GM19043 (cell line): ENCODE measurements around the gene ARHGDIG.

Experiments used
- ATAC-seq: cut with Tn5 transposase; IDR thresholded peaks from one replicate; pipeline ENCODE4 v1.9.1; 2021; ENCODE audit warnings: low read depth; ENCODE audit not compliant: unreplicated experiment

ARHGDIG gene

DNA sequence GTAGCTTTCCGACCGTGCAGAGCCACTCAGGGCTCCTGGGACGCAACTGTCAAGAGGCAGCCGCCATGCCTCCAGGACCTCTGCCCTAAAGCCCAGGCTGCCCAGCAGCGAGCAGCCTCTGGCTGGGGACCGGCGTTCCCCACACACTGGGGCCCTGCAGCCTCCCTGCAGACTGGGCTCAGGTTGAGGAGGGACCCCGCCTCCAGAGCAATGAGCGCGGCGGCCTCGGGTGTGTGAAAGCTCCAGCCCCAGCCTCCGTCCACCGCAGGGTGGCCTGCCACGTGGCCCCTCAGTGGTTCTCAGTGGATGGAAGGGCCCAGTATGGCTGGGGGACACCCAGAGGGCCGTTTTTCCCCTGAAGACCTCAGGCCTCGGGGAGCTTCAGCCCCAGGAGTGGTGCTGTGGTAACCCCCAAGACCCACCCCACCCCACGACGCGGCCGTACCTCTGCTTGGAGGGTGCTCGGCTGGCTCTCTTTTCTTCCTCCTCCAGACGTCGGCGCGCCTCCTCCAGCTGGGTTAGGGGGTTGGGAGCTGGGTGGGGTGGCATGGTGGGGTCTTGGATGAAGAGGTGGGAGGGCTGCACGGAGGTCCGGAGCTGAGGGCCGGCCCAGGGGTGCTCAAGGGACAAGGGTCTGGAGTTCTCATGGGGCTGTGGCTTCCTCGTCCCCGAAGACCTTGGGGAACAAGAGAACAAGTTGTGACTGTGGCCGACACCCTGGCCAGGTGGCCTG is 12.8 kb downstream of the ARHGDIG start:
- no peak for ATAC-seq

DNA sequence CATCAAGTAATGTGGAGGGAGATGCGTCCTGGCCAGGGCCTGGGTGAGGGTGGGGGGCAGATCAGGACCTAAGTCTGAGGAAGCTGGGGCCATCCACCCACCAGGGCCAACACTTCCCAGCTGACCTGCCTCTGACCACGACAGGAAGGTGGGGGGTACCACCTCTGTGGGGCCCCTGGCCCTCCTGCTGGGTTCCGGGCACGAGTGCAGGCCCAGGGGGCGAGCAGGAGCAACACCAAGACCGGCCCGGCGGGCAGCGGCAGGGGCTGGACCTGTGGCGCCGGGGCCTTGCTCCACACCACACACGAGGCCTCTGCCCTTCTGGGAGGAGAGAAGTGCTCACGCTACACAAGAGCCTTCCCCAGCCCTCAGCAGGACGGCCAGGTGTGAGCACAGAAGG is 15.9 kb downstream of the ARHGDIG start:
- no peak for ATAC-seq

DNA sequence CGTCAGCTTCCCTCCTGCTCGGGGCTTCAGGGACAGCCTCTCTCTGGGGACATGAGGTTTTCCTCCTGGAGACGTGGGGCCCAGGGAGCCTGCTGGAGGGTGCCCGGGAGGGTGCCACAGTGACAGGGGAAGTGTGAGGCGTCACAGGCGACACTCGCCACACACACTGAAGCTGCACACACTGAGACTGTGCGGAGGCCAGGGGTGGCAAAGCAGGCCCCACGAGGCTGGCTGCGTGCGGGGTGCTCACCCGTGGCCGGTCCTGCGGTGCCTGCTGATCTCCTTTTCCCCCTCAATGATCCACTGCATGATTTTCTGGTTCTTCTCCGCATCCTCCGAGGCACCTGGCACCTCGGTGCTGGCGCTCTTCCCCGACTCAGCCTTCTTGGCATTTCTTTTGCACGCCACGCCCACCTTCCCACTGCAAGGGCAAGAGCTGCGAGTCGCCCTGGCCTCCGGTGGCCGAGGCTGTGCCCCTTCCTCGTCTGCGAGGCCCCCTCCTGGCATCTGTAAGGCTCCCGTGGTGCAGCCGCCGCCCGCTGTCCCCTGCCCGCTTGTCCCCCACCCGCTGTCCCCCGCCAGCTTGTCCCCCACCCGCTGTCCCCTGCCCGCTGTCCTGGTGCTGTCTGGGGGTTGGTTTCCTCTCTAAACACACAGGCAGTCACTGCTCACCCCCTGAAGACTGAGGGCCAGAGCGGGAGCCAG is 16.6 kb downstream of the ARHGDIG start:
- no peak for ATAC-seq

DNA sequence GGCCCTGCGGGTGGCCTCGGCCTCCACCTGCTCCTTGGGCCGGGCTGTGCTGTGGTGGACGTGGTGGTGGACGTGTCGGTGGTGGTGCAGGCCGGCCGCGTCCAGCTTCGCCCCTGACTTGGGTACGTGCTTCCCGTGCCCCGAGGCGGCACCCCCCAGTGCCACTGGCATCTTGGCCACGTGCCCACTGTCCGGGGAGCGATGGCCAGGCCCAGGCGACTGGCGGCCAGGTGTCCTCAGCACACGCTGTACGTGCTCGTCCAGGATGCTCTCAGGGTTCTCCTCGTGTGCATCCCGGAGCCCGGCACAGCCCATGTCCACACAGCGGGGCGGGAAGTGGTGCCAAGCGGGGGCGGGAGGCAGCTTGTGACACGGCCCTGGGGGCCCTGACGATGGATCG is 17.4 kb downstream of the ARHGDIG start:
- ATAC-seq = no peak

DNA sequence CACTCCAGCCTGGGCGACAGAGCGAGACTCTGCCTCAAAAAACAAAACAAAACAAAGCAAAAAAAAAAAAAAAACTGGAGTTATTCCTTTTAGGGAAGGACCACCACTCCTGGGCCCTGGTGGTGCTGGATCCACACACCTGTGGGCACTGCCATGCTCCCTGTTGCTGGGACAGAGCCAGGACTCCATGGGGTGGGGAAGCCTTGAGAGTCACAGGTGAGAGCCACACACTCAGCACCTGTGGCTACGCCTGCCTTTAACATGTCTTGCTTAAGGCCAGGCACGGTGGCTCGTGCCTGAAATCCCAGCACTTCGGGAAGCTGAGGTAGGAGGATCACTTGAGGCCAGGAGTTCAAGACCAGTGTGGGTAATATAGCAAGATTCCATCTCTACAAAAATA is 20.8 kb downstream of the ARHGDIG start:
- no peak for ATAC-seq

- no peak for ATAC-seq
Observed at GRCh38 chr16:301950-302349, 21.6 kb downstream of the ARHGDIG start.

DNA sequence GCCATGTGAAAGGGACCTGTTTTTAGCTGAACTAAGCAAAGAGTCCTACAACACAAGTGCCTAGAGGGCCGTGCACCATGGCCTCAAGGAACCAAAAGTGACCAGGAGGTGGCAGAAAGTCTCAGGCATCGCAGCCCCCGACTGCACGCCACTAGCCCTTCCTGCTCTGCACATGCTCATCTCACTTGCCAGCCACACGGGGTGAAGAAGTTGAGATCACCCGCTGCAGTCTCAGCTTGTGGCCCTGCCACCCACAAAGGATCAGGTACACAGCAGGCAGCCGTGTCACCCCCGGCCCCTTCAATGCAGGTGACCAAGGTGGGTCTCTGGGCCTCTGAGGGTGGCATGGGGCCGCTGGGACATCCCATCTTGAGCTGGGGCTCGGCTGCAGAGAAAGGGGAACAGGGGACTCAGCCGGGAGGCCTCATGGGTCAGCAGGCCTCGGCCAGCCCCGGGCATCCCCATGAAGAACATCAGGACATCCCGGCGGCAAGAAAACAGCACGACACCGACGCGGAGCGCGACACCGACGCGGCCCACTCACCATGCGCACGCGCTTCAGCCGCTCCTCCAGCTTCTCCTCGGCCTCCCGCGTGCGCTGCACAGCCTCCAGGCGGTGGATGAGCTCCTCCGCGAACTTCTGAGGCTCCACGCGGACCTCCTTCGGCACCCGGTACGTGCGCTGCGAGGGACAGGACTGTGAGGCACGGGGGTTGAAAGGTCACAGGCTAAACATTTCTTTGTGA is 23.5 kb downstream of the ARHGDIG start:
- no peak for ATAC-seq

DNA sequence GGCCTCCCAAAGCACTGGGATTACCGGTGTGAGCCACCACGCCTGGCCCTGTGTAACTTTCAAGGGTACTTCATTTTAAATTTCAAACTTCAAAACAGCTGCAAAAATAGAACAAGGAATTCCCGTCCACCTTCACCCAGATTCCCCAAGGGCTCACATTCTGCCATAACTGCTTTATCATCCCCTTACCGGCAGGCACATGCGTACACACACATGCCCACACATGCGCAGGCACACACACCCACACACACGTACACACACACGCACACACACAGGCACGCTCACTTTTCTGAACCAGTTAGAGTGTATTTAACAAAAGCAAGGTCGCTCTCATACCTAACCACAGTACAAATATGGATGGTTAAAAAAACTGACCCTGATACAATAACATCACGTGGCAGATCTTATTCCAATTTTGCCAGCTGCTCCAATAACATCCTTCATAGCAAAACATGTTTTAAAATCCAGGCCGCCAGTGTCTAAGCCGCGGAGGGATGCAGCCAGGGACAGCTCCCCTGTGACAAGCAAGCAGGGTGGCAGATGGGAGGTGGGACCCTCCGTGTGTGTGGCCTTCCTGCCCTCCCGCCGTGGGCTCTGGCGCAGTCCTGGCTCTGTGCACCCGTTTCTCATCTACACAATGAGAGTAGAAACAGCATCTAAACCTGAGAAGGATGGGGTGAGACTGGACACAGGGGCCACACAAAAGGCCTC is 25.7 kb downstream of the ARHGDIG start:
- ATAC-seq = no peak

GRCh38 chr16:306911-307370 is 26.6 kb downstream of the ARHGDIG start:
- no peak for ATAC-seq

DNA sequence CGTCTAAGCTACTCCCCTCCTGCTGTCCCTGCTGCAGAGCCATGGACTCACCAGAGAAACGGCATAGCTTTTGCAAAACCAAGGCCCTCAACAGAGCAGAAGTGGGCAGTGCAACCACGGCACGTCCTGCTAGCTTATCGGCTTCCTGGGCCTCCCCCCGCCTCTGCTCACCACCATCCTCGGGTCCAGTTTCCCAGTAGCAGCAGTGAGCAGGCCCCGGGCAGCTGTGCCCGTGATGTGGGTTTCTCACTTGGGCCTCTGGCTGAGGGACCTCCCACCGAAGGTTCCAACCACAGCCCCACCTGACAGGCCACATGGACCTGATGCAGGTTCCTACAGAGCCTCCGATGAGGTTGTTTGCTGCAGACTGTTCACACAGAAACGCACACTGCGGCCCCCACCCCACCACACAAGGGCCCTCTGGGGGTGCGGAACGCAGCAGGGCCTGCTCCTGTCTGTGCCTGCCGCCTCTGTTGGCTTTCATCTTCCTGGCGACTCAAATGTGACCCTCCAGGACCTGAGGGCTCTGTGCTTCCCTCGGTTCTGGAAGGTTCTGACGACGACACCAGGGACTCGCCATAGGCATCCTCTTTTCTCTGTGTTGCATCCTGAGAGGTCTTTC is 27.4 kb downstream of the ARHGDIG start:
- ATAC-seq = no peak

DNA sequence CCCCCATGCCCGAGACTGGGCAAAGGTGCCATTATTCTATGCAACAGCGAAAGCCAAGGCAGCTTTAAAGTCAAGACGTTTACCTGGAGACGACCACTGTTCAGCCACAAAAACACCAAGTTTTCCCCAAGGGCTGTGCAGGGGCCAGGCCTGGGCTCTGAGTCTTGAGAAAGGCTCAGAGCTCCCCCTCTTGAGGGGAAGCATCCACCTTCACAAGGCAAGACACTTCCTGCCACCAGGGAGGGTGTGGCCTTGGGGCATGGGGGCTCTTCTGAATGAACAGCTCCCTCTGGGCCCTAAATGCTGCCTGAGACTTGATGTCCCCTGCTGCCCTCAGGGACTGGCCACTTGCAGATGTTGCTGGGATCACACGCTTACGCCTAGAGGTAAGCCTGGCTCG is 29.1 kb downstream of the ARHGDIG start:
- ATAC-seq = no peak

DNA sequence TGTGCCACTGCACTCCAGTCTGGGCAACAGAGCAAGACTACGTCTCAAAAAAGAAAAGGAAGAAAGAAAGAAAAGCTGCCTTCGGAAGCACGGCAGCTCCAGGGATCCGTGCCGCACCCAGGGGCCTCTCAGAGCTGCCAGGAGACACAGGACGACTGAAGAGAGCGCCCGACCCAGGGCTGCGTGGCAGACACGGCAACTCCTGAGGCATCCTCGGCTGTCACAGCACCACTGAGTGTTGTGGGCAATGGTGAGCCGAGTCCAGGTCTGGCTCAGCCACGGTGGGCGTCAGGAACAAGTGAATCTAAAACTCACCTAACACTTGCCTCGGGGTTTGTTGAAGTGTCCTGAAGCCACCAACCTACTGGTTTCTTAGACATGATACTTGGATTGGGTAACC is 31.3 kb downstream of the ARHGDIG start:
- no peak for ATAC-seq

GRCh38 chr16:314351-314750 is 34.0 kb downstream of the ARHGDIG start:
- ATAC-seq = no peak

GRCh38 chr16:314795-315299 is 34.5 kb downstream of the ARHGDIG start:
- ATAC-seq = no peak

GRCh38 chr16:316741-317464 is 36.5 kb downstream of the ARHGDIG start:
- ATAC-seq = no peak

DNA sequence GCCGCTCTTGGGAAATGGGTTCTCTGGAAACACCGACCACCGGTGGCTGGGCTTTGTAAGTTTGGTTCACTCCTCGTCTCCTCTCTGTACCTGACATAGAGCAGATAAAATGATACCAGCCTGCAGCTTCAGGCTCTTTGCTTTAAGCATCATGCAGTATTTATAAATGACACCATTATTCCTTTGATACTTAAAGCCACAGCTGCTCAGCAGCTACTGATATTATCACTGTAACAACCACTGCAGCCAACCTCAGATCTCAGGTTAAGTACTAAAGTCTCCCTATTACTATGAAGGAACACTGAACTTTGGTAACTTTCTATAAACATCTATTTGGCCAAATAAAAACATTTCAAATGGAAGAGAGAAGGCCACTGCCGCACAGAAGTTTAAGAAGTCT is 37.2 kb downstream of the ARHGDIG start:
- ATAC-seq = no peak

DNA sequence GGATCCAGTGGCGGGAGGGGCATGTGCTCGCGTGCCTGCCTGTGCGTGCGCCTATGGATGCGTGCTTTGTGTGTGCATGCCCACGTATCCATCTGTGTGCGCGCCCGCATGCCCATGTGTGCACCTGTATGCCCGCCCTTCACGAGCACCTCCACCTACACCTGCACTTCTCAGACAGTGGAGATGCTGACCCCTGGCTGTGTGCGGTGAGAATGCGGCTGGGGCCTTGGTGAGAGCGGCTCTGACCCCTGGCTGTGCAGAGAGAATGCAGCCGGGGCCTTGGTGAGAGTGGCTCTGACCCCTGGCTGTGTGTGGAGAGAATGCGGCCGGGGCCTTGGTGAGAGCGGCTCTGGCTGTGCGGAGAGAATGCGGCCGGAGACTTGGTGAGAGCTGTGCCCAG is 38.2 kb downstream of the ARHGDIG start:
- ATAC-seq = no peak

- no peak for ATAC-seq
Observed at GRCh38 chr16:320206-320605, 39.8 kb downstream of the ARHGDIG start.

- no peak for ATAC-seq
Observed at GRCh38 chr16:321532-321931, 41.1 kb downstream of the ARHGDIG start.
